Type B pancreatic cell (in vitro differentiated cells): ENCODE results near the gene ENDOD1. TPM values are rescaled to one million over a fixed set of nuclear protein-coding genes. Genes with fewer than 3 reads are reported as not detected.

Experiments
- DNase-seq: peaks from one replicate; pipeline ENCODE4 v3.0.0; 2021; ENCODE audit warnings: mixed read lengths; ENCODE audit not compliant: unreplicated experiment; ENCODE audit errors: extremely low spot score
- H3K27ac Mint-ChIP-seq: 2 replicates; pipeline ENCODE4 v1.8.0; 2021; ENCODE audit warnings: mild to moderate bottlenecking, mixed read lengths
- H3K27me3 Mint-ChIP-seq: 2 replicates; pipeline ENCODE4 v1.8.0; 2021; ENCODE audit warnings: mixed read lengths
- H3K36me3 Mint-ChIP-seq: 2 replicates; pipeline ENCODE4 v1.8.0; 2021; ENCODE audit warnings: mixed read lengths
- H3K4me1 Mint-ChIP-seq: one replicate; pipeline ENCODE4 v1.8.0; 2021; ENCODE audit warnings: mixed read lengths; ENCODE audit not compliant: unreplicated experiment
- H3K4me3 Mint-ChIP-seq: 2 replicates; pipeline ENCODE4 v1.8.0; 2021; ENCODE audit warnings: mild to moderate bottlenecking, mixed read lengths
- H3K9me3 Mint-ChIP-seq: 2 replicates; pipeline ENCODE4 v1.8.0; 2021; ENCODE audit warnings: mixed read lengths
- total RNA-seq: library from RNA; stranded (reverse); gene quantifications from 2 replicates; pipeline ENCODE4 v1.2.1, GENCODE V29; 2021; ENCODE audit warnings: low replicate concordance
- TF ChIP-seq, protein P1 (sequence below): fragments of 200-600 bp; sonication (generic); conservative IDR thresholded peaks from 2 replicates; pipeline ENCODE4 v1.5.0; 2021; ENCODE audit warnings: antibody characterized with exemption, mild to moderate bottlenecking

ENDOD1 gene
- total RNA-seq, 1 donor from 2014 or later: 12.0 TPM

DNA sequence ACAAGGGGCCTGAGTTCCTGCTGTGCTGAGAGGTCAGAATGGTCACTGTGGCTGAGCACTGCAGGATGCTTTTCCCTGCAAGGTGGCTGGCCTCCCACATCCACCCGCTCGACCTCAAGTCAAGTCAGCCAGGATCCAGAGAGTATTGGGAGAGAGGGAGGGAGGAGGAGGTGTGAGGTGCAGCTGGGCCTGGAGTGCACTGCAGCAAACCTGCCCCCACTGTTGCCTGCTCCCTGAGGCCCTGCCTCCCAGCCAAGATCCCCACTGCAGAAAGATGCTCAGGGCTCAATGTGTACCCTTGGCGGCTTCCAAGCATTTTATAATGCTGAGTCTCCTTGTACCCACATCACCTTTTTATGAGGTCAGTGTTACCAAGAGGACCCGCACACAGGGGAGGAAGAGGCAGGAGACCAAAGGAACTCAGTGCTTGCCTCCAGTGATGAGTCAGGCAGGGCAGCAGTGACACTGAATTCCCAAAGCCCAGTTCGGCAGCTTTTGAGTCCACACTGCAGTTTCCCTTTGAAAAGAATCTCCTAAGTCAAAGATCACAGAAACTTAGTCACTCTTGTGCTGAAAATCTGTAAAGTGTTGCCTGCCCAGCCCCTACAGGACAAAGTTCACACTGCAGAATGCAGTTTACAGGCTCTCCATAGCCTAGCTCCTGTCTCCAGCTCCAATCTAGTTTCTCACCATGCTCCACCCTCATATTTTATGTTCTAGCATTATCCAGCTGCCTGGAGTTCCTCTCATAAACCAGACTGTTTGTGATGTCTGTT is 3.1 kb downstream of the ENDOD1 start:
- Mint-ChIP-seq H3K9me3 (no peaks in the 10 kb centered on the region), H3K27ac (peak overlapping the region; percentile 33), H3K27me3 (peaks cover 16% of the 10 kb centered on the region), H3K36me3 (no peaks in the 10 kb centered on the region), H3K4me3 (peak overlapping the region; percentile 48), H3K4me1 (peaks cover 34% of the 10 kb centered on the region)
- DNase-seq: no peak
- TF ChIP-seq, protein P1, sequence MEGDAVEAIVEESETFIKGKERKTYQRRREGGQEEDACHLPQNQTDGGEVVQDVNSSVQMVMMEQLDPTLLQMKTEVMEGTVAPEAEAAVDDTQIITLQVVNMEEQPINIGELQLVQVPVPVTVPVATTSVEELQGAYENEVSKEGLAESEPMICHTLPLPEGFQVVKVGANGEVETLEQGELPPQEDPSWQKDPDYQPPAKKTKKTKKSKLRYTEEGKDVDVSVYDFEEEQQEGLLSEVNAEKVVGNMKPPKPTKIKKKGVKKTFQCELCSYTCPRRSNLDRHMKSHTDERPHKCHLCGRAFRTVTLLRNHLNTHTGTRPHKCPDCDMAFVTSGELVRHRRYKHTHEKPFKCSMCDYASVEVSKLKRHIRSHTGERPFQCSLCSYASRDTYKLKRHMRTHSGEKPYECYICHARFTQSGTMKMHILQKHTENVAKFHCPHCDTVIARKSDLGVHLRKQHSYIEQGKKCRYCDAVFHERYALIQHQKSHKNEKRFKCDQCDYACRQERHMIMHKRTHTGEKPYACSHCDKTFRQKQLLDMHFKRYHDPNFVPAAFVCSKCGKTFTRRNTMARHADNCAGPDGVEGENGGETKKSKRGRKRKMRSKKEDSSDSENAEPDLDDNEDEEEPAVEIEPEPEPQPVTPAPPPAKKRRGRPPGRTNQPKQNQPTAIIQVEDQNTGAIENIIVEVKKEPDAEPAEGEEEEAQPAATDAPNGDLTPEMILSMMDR: peak; percentile 71

DNA sequence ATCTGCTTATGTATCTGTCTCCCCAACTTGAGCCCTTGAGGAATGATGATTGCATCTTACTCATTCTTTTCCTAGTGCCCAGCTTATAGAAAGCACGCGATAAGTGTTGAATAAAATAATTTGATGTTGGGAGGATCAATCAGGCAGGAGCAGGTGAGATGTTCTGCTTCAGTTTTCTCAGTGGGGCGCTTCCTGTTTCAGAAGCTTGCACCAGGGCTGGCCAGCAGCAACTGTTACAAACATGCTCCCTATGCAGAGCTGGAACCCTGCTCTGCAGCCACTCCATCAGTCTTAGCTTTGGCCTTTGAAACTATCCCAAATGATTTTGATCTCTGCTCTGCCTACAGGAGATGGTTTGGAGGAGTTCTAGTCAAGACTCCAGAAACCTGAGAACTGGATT is 3.9 kb downstream of the ENDOD1 start:
- peaks cover 13% of the 10 kb centered on the region for H3K27me3 Mint-ChIP-seq
- H3K4me1 Mint-ChIP-seq: peaks cover 34% of the 10 kb centered on the region
- peak overlapping the region; percentile 48 for H3K4me3 Mint-ChIP-seq
- peak overlapping the region; percentile 33 for H3K27ac Mint-ChIP-seq
- H3K9me3 Mint-ChIP-seq: no peaks in the 10 kb centered on the region
- TF ChIP-seq, protein P1: no peak
- no peaks in the 10 kb centered on the region for H3K36me3 Mint-ChIP-seq
- DNase-seq: no peak

DNA sequence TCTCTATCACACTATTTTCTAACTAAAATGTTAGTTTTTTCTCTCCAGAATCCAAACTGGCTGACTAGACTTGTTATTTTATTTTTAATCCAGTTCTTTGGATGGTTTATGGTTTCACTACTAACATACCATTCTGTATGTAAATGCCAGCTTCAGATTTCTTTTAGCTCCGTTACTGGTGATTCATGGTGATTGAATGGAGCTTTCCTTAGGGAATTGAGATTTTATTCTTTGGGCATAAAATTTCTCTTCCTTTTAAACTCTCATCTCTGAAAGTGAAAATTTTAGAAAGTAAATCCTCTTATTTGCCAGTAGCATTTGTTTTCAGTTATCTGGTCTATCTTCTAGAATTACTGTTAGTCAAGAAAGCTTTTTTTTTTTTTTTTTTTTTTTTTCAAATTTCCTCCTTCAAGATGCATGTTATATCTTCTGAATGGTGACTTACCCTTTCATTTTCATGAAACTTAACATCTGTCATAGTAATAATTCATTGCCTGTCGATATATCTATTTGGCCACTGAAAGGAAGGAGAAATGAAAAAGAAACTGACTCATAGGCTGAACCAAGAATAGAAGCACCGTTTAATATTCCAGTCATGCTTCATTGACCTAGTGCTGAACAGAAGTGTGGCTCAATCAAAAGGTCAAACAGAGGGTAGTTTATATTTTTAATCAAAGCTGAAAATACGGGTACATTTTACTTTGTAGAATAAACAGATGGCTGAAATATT is 6.4 kb downstream of the ENDOD1 start:
- Mint-ChIP-seq H3K27me3 (peaks cover 9% of the 10 kb centered on the region), H3K36me3 (no peaks in the 10 kb centered on the region), H3K4me1 (peaks cover 24% of the 10 kb centered on the region), H3K27ac (no peak overlapping the region), H3K4me3 (no peak overlapping the region), H3K9me3 (no peaks in the 10 kb centered on the region)
- DNase-seq: no peak
- TF ChIP-seq, protein P1: no peak

DNA sequence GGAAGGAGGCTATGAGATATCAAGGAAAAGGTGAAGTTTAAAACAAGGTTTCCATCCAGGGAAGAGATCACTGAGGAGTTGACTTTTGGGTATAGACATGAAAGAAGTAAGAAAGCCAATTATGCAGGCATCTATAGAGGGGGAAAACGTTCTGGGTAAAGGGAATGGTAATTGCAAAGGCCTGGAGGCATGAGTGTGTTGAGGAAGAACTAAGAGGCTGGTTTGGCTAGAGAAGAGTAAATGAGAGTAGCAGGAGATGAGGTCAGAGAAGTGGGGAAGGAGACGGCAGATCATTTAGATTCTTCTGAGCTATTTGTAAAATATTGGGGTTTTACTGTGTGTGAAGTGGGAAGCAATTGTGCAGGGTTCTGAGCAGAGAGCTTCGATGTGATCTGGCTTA is 7.6 kb downstream of the ENDOD1 start:
- Mint-ChIP-seq H3K27me3 (peaks cover 3% of the 10 kb centered on the region), H3K36me3 (no peaks in the 10 kb centered on the region), H3K4me1 (peaks cover 13% of the 10 kb centered on the region), H3K9me3 (no peaks in the 10 kb centered on the region), H3K4me3 (no peak overlapping the region), H3K27ac (no peak overlapping the region)
- no peak for DNase-seq
- TF ChIP-seq, protein P1: no peak

DNA sequence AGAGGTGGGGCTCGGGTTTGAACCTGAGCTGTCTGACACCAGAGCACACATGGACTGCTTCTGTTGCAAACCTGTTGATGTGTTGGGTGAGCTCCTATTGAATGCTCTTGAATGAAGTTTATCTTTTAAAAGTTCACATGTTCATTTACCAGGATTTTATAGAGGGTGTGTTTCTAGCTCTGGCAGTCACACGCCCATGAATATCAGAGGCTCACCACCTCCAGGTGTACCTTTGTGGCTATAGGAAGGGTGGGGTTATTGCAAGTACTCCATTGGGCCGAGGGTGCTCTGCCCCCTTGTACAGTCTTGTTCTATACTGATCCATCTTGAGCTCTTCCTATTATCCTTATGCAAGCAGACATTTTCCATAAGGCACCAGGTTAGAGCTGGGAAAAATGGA is 9.2 kb downstream of the ENDOD1 start:
- Mint-ChIP-seq H3K36me3 (no peaks in the 10 kb centered on the region), H3K27me3 (no peaks in the 10 kb centered on the region), H3K4me1 (peaks cover 4% of the 10 kb centered on the region), H3K27ac (no peak overlapping the region), H3K9me3 (no peaks in the 10 kb centered on the region), H3K4me3 (no peak overlapping the region)
- DNase-seq: no peak
- TF ChIP-seq, protein P1: no peak
